ENCODE measurements around the gene SVOPL. TPM values are rescaled to one million over a fixed set of nuclear protein-coding genes. Genes with fewer than 3 reads are reported as not detected.

Gene SVOPL
- total and polyA plus RNA-seq, 3 experiments from 2014 or later, result not detected

GRCh38 chr7:138716889-138717288, 15.7 kb upstream of the SVOPL start:
- H3K9me3 ChIP-seq (ENCODE audit: low read length), result no peaks in the 10 kb centered on the region
- H3K4me1 Mint-ChIP-seq, result peaks cover 9 to 19% (median 16%) of the 10 kb centered on the region in 3 donors
- H3K36me3 ChIP-seq (ENCODE audit: insufficient read depth, low read length), result no peaks in the 10 kb centered on the region
- POLR2A ChIA-PET, result no interaction called here
- peak overlapping the region in 5 of 7 donors; percentile 16 to 86 (median 18) for H3K4me3 Mint-ChIP-seq
- no peak overlapping the region for H3K27ac ChIP-seq (ENCODE audit: low read depth, low read length)
- H3K9me3 Mint-ChIP-seq, result no peaks in the 10 kb centered on the region
- CTCF ChIA-PET, result no interaction called here
- no peaks in the 10 kb centered on the region for H3K36me3 Mint-ChIP-seq
- no peak overlapping the region for H3K4me3 ChIP-seq (ENCODE audit: low read length)
- peak overlapping the region in 3 of 8 donors; percentile 4 to 71 (median 43) for H3K27ac Mint-ChIP-seq
- H3K27me3 ChIP-seq (ENCODE audit: insufficient read depth, low read length, poor library complexity, severe bottlenecking), result no peaks in the 10 kb centered on the region
- no peak for DNase-seq
- no peaks in the 10 kb centered on the region for H3K4me1 ChIP-seq (ENCODE audit: insufficient read depth, low read length)
- H3K27me3 Mint-ChIP-seq, result peaks cover 7 to 35% of the 10 kb centered on the region in 2 donors

- Histone ChIP-seq H3K27ac (ENCODE audit: low read depth, low read length) (no peak overlapping the region), H3K36me3 (ENCODE audit: insufficient read depth, low read length) (no peaks in the 10 kb centered on the region), H3K4me1 (ENCODE audit: insufficient read depth, low read length) (no peaks in the 10 kb centered on the region), H3K4me3 (ENCODE audit: low read length) (no peak overlapping the region), H3K9me3 (ENCODE audit: low read length) (no peaks in the 10 kb centered on the region), H3K27me3 (ENCODE audit: insufficient read depth, low read length, poor library complexity, severe bottlenecking) (no peaks in the 10 kb centered on the region)
- Mint-ChIP-seq H3K4me1 (peaks cover 9 to 15% (median 12%) of the 10 kb centered on the region in 3 donors), H3K9me3 (no peaks in the 10 kb centered on the region), H3K4me3 (no peak overlapping the region), H3K27ac (peak overlapping the region in 1 of 8 donors; percentile 31), H3K27me3 (peaks cover 14 to 41% of the 10 kb centered on the region in 2 donors), H3K36me3 (no peaks in the 10 kb centered on the region)
- DNase-seq, result no peak
- ChIA-PET CTCF (no interaction called here), POLR2A (no interaction called here)
Measured at GRCh38 chr7:138713191-138713590, 12.0 kb upstream of the SVOPL start.

GRCh38 chr7:138712652-138713051, 11.5 kb upstream of the SVOPL start:
- peaks cover 14 to 37% of the 10 kb centered on the region in 2 donors for H3K27me3 Mint-ChIP-seq
- no peaks in the 10 kb centered on the region for H3K36me3 ChIP-seq (ENCODE audit: insufficient read depth, low read length)
- POLR2A ChIA-PET, result no interaction called here
- no peaks in the 10 kb centered on the region for H3K9me3 Mint-ChIP-seq
- H3K27ac Mint-ChIP-seq, result no peak overlapping the region
- peaks cover 6 to 9% (median 7%) of the 10 kb centered on the region in 3 donors for H3K4me1 Mint-ChIP-seq
- H3K27me3 ChIP-seq (ENCODE audit: insufficient read depth, low read length, poor library complexity, severe bottlenecking), result no peaks in the 10 kb centered on the region
- DNase-seq, result no peak
- no peak overlapping the region for H3K4me3 Mint-ChIP-seq
- no peak overlapping the region for H3K27ac ChIP-seq (ENCODE audit: low read depth, low read length)
- H3K9me3 ChIP-seq (ENCODE audit: low read length), result no peaks in the 10 kb centered on the region
- H3K4me1 ChIP-seq (ENCODE audit: insufficient read depth, low read length), result no peaks in the 10 kb centered on the region
- H3K36me3 Mint-ChIP-seq, result no peaks in the 10 kb centered on the region
- H3K4me3 ChIP-seq (ENCODE audit: low read length), result no peak overlapping the region
- CTCF ChIA-PET, result no interaction called here

GRCh38 chr7:138710536-138711385, 9.6 kb upstream of the SVOPL start:
- H3K27ac ChIP-seq (ENCODE audit: low read depth, low read length), result no peak overlapping the region
- no peaks in the 10 kb centered on the region for H3K36me3 ChIP-seq (ENCODE audit: insufficient read depth, low read length)
- Mint-ChIP-seq H3K27me3 (peaks cover 11 to 27% of the 10 kb centered on the region in 2 donors), H3K27ac (no peak overlapping the region), H3K4me1 (peaks cover 0 to 3% (median 0%) of the 10 kb centered on the region in 3 donors), H3K9me3 (no peaks in the 10 kb centered on the region), H3K4me3 (no peak overlapping the region), H3K36me3 (no peaks in the 10 kb centered on the region)
- H3K4me1 ChIP-seq (ENCODE audit: insufficient read depth, low read length), result no peaks in the 10 kb centered on the region
- POLR2A ChIA-PET, result no interaction called here
- no peak for DNase-seq
- CTCF ChIA-PET, result interaction anchor here (1.6 kb wide), 1 partner anchor 16 kb away, joined by 3 read pairs; no protein-coding TSS in a partner anchor
- H3K4me3 ChIP-seq (ENCODE audit: low read length), result no peak overlapping the region
- no peaks in the 10 kb centered on the region for H3K9me3 ChIP-seq (ENCODE audit: low read length)
- H3K27me3 ChIP-seq (ENCODE audit: insufficient read depth, low read length, poor library complexity, severe bottlenecking), result no peaks in the 10 kb centered on the region

- Mint-ChIP-seq H3K4me3 (no peak overlapping the region), H3K27me3 (peaks cover 6 to 8% of the 10 kb centered on the region in 2 donors), H3K27ac (peak overlapping the region in 1 of 8 donors; percentile 29), H3K4me1 (no peaks in the 10 kb centered on the region), H3K36me3 (no peaks in the 10 kb centered on the region), H3K9me3 (no peaks in the 10 kb centered on the region)
- Histone ChIP-seq H3K36me3 (ENCODE audit: insufficient read depth, low read length) (no peaks in the 10 kb centered on the region), H3K9me3 (ENCODE audit: low read length) (no peaks in the 10 kb centered on the region), H3K4me1 (ENCODE audit: insufficient read depth, low read length) (no peaks in the 10 kb centered on the region), H3K4me3 (ENCODE audit: low read length) (no peak overlapping the region), H3K27ac (ENCODE audit: low read depth, low read length) (no peak overlapping the region), H3K27me3 (ENCODE audit: insufficient read depth, low read length, poor library complexity, severe bottlenecking) (no peaks in the 10 kb centered on the region)
- ChIA-PET CTCF (no interaction called here), POLR2A (interaction anchor here (0.7 kb wide), 1 partner anchor 248 kb away, joined by 3 read pairs; no protein-coding TSS in a partner anchor)
- DNase-seq, result no peak
Measured at GRCh38 chr7:138705167-138705566, 4.0 kb upstream of the SVOPL start.

GRCh38 chr7:138701537-138701923, 368 bp upstream of the SVOPL start:
- ChIA-PET POLR2A (no interaction called here), CTCF (no interaction called here)
- Mint-ChIP-seq H3K27ac (no peak overlapping the region), H3K36me3 (no peaks in the 10 kb centered on the region), H3K4me3 (no peak overlapping the region), H3K27me3 (peaks cover 7 to 9% of the 10 kb centered on the region in 2 donors), H3K4me1 (no peaks in the 10 kb centered on the region), H3K9me3 (no peaks in the 10 kb centered on the region)
- no peak overlapping the region for H3K27ac ChIP-seq (ENCODE audit: low read depth, low read length)
- no peaks in the 10 kb centered on the region for H3K27me3 ChIP-seq (ENCODE audit: insufficient read depth, low read length, poor library complexity, severe bottlenecking)
- no peak overlapping the region for H3K4me3 ChIP-seq (ENCODE audit: low read length)
- H3K4me1 ChIP-seq (ENCODE audit: insufficient read depth, low read length), result no peaks in the 10 kb centered on the region
- no peaks in the 10 kb centered on the region for H3K9me3 ChIP-seq (ENCODE audit: low read length)
- DNase-seq, result no peak
- no peaks in the 10 kb centered on the region for H3K36me3 ChIP-seq (ENCODE audit: insufficient read depth, low read length)

GRCh38 chr7:138699661-138700060, 1.5 kb downstream of the SVOPL start:
- POLR2A ChIA-PET, result no interaction called here
- no peaks in the 10 kb centered on the region for H3K9me3 ChIP-seq (ENCODE audit: low read length)
- H3K4me3 ChIP-seq (ENCODE audit: low read length), result no peak overlapping the region
- no peak for DNase-seq
- H3K4me1 Mint-ChIP-seq, result no peaks in the 10 kb centered on the region
- H3K4me1 ChIP-seq (ENCODE audit: insufficient read depth, low read length), result no peaks in the 10 kb centered on the region
- no peaks in the 10 kb centered on the region for H3K36me3 Mint-ChIP-seq
- H3K27ac ChIP-seq (ENCODE audit: low read depth, low read length), result no peak overlapping the region
- no peaks in the 10 kb centered on the region for H3K9me3 Mint-ChIP-seq
- no peaks in the 10 kb centered on the region for H3K27me3 ChIP-seq (ENCODE audit: insufficient read depth, low read length, poor library complexity, severe bottlenecking)
- no peaks in the 10 kb centered on the region for H3K36me3 ChIP-seq (ENCODE audit: insufficient read depth, low read length)
- CTCF ChIA-PET, result no interaction called here
- H3K4me3 Mint-ChIP-seq, result no peak overlapping the region
- H3K27ac Mint-ChIP-seq, result no peak overlapping the region
- H3K27me3 Mint-ChIP-seq, result peaks cover 6 to 12% of the 10 kb centered on the region in 2 donors

GRCh38 chr7:138698281-138698680, 2.9 kb downstream of the SVOPL start:
- Histone ChIP-seq H3K9me3 (ENCODE audit: low read length) (no peaks in the 10 kb centered on the region), H3K27ac (ENCODE audit: low read depth, low read length) (no peak overlapping the region), H3K4me3 (ENCODE audit: low read length) (no peak overlapping the region), H3K27me3 (ENCODE audit: insufficient read depth, low read length, poor library complexity, severe bottlenecking) (no peaks in the 10 kb centered on the region), H3K4me1 (ENCODE audit: insufficient read depth, low read length) (no peaks in the 10 kb centered on the region), H3K36me3 (ENCODE audit: insufficient read depth, low read length) (no peaks in the 10 kb centered on the region)
- no peak for DNase-seq
- no peak overlapping the region for H3K27ac Mint-ChIP-seq
- H3K9me3 Mint-ChIP-seq, result no peaks in the 10 kb centered on the region
- H3K4me3 Mint-ChIP-seq, result no peak overlapping the region
- H3K36me3 Mint-ChIP-seq, result no peaks in the 10 kb centered on the region
- ChIA-PET CTCF (no interaction called here), POLR2A (no interaction called here)
- H3K4me1 Mint-ChIP-seq, result no peaks in the 10 kb centered on the region
- H3K27me3 Mint-ChIP-seq, result peaks cover 6 to 12% of the 10 kb centered on the region in 2 donors

Data from CD8-positive, alpha-beta memory T cell (primary cell).